ENCODE data around the gene NFIB.

DNA sequence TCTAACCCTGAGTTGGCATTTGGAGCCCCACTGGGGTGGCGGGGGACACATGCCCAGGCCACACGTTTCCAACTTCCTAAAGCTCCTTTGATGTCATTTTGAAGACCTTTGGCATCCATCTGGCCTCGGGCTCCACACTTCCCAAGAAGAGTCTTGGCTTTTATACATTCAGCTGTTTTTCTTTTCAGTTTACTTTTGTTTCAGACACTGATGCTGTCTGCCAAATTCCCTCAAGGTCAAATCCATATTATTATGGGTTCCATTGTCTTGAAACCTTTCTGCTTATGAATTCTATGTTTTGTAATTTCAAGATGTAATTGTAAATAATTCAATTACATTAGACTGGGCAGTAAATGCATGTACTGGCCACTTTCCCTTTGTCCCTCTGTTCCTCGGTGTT lies 23.7 kb upstream of the NFIB start:
- TF ChIP-seq, protein P1, sequence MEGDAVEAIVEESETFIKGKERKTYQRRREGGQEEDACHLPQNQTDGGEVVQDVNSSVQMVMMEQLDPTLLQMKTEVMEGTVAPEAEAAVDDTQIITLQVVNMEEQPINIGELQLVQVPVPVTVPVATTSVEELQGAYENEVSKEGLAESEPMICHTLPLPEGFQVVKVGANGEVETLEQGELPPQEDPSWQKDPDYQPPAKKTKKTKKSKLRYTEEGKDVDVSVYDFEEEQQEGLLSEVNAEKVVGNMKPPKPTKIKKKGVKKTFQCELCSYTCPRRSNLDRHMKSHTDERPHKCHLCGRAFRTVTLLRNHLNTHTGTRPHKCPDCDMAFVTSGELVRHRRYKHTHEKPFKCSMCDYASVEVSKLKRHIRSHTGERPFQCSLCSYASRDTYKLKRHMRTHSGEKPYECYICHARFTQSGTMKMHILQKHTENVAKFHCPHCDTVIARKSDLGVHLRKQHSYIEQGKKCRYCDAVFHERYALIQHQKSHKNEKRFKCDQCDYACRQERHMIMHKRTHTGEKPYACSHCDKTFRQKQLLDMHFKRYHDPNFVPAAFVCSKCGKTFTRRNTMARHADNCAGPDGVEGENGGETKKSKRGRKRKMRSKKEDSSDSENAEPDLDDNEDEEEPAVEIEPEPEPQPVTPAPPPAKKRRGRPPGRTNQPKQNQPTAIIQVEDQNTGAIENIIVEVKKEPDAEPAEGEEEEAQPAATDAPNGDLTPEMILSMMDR (IDR thresholded peaks at IDR 0.05) = no peak
- no peak for TF ChIP-seq EZH2 (IDR thresholded peaks at IDR 0.05)
- TF ChIP-seq EZH2phosphoT487 (IDR thresholded peaks at IDR 0.05) = no peak
